Ovary (tissue), 3 donors: ENCODE results near the gene MEPE.

Experiments used
- POLR2A ChIP-seq: fragments of 450-650 bp; IDR thresholded peaks from one replicate; pipeline ENCODE4 v1.6.1; 2017; ENCODE audit warnings: antibody characterized with exemption, mild to moderate bottlenecking, moderate library complexity
- TF ChIP-seq, protein P1 (sequence below), 3 donors: fragments of 450-650 bp in 2 of 3; fragments of 200-600 bp in 1 of 3; IDR thresholded peaks; one replicate each; pipeline versions ENCODE4 v1.5.1 to v1.8.0; 2016 to 2022; ENCODE audit warnings: antibody characterized with exemption in 3 of 3, mild to moderate bottlenecking in 1 of 3
- donor health status: DM: no; HTN: no; CAD: no.

DNA sequence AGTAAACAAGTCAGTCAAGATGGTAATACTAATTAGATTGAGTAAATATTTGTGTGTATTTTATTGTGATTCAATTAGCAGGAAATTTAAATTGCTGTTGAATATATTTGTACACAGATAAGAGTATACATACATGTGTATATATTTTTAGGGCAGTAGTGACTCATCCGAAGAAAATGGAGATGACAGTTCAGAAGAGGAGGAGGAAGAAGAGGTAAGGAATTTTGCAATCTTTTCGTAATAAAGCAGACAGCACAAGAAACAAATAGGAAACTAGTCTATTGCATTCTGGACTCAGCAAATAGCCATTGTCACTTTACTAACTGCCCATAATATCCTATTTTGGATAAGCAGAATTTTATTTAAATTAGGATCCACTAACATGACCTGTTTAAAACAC is 26.8 kb upstream of the MEPE start:
- TF ChIP-seq, protein P1, sequence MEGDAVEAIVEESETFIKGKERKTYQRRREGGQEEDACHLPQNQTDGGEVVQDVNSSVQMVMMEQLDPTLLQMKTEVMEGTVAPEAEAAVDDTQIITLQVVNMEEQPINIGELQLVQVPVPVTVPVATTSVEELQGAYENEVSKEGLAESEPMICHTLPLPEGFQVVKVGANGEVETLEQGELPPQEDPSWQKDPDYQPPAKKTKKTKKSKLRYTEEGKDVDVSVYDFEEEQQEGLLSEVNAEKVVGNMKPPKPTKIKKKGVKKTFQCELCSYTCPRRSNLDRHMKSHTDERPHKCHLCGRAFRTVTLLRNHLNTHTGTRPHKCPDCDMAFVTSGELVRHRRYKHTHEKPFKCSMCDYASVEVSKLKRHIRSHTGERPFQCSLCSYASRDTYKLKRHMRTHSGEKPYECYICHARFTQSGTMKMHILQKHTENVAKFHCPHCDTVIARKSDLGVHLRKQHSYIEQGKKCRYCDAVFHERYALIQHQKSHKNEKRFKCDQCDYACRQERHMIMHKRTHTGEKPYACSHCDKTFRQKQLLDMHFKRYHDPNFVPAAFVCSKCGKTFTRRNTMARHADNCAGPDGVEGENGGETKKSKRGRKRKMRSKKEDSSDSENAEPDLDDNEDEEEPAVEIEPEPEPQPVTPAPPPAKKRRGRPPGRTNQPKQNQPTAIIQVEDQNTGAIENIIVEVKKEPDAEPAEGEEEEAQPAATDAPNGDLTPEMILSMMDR (IDR thresholded peaks at IDR 0.05): no peak
- TF ChIP-seq POLR2A: no peak
